Measurements from ENCODE around the gene TP73.

TP73 gene

DNA sequence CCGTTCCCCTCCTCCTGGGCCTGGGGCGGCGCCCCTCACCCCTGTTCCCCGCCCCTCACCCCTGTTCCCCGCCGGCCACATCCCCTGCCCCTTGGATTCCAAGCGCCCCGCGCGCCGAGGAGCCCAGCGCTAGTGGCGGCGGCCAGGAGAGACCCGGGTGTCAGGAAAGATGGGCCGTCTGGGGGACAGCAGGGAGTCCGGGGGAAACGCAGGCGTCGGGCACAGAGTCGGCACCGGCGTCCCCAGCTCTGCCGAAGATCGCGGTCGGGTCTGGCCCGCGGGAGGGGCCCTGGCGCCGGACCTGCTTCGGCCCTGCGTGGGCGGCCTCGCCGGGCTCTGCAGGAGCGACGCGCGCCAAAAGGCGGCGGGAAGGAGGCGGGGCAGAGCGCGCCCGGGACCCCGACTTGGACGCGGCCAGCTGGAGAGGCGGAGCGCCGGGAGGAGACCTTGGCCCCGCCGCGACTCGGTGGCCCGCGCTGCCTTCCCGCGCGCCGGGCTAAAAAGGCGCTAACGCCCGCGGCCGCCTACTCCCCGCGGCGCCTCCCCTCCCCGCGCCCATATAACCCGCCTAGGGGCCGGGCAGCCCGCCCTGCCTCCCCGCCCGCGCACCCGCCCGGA, at the start of gene TP73:
TP73 (plus strand) TSS at position 587 of the 618 bp plus-strand sequence. CDS start 29,850 bp downstream, outside the sequence.
- no peaks in the 10 kb centered on the region for H3K36me3 Mint-ChIP-seq (ENCODE audit: low read depth)
- peak within 1 kb of the TSS; percentile 19 to 60 (median 60) for H3K4me3 Mint-ChIP-seq
- H3K27me3 Mint-ChIP-seq (ENCODE audit: low read depth): peaks cover 66% of the 10 kb centered on the region
- TF ChIP-seq, protein P1, sequence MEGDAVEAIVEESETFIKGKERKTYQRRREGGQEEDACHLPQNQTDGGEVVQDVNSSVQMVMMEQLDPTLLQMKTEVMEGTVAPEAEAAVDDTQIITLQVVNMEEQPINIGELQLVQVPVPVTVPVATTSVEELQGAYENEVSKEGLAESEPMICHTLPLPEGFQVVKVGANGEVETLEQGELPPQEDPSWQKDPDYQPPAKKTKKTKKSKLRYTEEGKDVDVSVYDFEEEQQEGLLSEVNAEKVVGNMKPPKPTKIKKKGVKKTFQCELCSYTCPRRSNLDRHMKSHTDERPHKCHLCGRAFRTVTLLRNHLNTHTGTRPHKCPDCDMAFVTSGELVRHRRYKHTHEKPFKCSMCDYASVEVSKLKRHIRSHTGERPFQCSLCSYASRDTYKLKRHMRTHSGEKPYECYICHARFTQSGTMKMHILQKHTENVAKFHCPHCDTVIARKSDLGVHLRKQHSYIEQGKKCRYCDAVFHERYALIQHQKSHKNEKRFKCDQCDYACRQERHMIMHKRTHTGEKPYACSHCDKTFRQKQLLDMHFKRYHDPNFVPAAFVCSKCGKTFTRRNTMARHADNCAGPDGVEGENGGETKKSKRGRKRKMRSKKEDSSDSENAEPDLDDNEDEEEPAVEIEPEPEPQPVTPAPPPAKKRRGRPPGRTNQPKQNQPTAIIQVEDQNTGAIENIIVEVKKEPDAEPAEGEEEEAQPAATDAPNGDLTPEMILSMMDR (IDR thresholded peaks at IDR 0.05; ENCODE audit: unreplicated experiment in 3 of 3): no peak
- peaks cover 16% of the 10 kb centered on the region for H3K4me1 Mint-ChIP-seq
- H3K9me3 Mint-ChIP-seq: no peaks in the 10 kb centered on the region
- no peak within 1 kb of the TSS for H3K27ac Mint-ChIP-seq

DNA sequence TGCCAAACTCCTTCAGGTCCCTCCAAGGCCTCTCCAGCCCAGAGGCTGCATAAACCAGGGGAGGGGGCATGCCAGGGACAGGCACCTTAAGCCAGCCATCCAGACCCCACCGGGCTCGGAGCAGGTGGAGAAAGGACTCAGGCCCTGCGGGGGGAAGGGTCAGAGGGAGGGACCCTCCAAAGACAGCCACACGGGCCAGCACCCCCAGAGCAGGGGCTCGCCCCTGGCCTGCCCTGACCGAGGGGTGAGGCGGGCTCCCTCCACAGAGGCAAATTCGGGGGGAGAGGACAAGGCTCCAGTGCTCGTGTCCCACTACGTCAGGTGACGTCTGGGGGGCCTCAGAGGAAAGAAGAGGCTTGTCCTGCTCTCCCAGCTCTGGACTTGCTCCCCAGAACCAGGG, 49.2 kb upstream of the TP73 start:
- Mint-ChIP-seq H3K36me3 (ENCODE audit: low read depth) (peaks cover 3% of the 10 kb centered on the region), H3K4me3 (no peak overlapping the region), H3K4me1 (peaks cover 5% of the 10 kb centered on the region), H3K27ac (no peak overlapping the region), H3K27me3 (ENCODE audit: low read depth) (peaks cover 6% of the 10 kb centered on the region), H3K9me3 (no peaks in the 10 kb centered on the region)
- TF ChIP-seq, protein P1 (IDR thresholded peaks at IDR 0.05; ENCODE audit: unreplicated experiment in 3 of 3): no peak

DNA sequence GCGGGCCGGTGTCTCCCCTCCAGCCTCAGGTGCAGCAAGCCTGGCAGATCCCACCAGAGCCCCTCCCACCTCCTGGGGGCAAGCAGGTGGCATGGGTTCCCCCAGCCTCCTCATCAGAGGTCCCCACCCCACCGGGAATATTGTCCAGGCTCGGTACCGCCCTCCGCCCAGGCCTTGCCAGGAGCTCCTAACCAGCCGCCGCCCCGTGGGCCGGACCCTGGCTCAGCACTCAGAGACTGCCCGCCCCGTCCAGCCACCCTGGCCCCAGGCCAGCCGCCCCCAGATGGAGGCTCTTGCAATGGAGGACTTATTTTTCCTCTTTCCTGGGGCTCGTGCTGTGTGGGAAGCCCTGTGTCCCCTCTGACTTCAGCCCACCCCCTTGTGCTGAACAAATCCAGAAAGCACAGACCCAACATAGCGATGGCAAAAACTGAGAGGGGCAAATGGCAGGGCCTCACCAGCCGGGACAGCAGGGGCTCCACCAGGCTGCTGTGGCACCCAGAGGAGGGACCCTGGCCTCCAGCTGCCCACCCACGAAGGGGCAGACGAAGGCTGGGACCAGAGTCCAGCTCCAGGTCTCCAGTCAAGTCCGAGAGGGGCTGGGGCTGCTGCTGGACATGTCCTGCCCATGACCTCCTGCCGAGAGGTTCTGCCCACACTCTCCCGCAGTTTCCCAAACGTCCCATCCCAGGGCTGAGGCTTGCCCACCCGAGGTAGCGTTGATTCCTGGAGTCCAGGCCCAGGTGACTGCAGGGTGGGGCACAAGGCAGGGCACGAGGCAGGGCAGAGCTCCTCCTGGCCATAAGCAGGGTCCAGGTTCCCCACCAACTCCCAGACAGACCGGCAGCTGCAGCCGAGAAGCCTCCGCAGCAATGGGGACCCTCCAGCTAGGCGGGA, 48.5 kb upstream of the TP73 start:
- TF ChIP-seq, protein P1 (IDR thresholded peaks at IDR 0.05; ENCODE audit: unreplicated experiment in 3 of 3): no peak
- Mint-ChIP-seq H3K27me3 (ENCODE audit: low read depth) (peaks cover 4% of the 10 kb centered on the region), H3K4me1 (peaks cover 8% of the 10 kb centered on the region), H3K9me3 (no peaks in the 10 kb centered on the region), H3K27ac (no peak overlapping the region), H3K4me3 (no peak overlapping the region), H3K36me3 (ENCODE audit: low read depth) (peaks cover 3% of the 10 kb centered on the region)

DNA sequence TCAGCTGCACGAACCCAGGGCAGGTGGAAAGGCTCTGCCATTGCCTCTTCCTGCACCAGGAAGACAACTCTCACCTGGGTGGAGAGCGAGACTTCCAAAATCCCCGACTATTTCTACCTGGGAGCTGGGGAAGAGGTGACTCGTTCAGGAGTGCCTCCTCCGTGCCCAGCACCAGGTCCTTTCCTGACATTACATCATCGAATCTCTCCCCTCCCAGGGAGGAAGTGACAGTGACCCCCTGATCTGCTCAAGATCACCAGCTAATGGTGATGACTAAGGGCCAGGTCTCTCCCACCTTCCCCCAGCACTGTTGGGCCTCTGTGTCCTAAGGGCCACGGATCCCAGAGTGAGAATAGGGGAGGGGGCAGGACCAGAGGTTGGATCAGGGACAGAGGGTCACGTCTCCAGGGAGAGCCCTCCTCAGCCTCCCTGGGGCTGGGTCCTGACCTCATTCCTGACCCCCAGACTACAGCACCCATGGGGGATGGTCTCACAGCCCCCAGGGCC, 47.8 kb upstream of the TP73 start:
- Mint-ChIP-seq H3K36me3 (ENCODE audit: low read depth) (peaks cover 3% of the 10 kb centered on the region), H3K27ac (no peak overlapping the region), H3K4me3 (no peak overlapping the region), H3K27me3 (ENCODE audit: low read depth) (peaks cover 4% of the 10 kb centered on the region), H3K4me1 (peaks cover 13% of the 10 kb centered on the region), H3K9me3 (no peaks in the 10 kb centered on the region)
- TF ChIP-seq, protein P1 (IDR thresholded peaks at IDR 0.05; ENCODE audit: unreplicated experiment in 3 of 3): no peak

DNA sequence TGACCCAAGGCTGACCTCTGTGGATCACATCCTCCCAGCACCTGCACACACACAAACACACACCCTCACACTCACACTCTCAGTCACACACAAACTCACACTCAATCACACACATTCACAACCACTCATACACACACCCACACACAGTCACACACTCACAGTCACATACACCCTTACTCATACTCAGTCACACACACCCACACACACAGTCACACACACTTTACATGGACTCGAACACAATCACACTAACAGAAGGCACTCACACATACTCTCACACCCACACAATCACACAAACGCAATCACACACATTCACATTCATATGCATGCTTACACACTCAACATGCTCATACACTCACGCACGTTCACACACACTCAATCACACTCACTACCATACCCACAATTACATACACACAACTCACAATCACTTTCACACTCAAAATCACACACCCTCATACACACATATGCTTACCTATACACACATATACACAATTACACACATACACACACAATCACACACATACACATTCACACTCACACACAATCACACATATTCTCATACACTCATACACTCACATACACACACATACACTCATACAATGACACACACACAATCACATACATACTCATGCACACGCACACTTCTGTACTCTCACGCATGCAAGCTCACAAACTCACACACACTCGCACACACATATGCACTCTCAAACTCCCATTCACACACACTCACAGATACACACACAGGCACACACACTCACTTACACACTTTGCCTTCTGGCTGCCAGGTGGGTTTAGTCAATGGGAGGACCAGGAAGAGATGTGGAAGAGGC, 47.1 kb upstream of the TP73 start:
- Mint-ChIP-seq H3K27ac (no peak overlapping the region), H3K4me1 (peaks cover 15% of the 10 kb centered on the region), H3K36me3 (ENCODE audit: low read depth) (peaks cover 3% of the 10 kb centered on the region), H3K9me3 (no peaks in the 10 kb centered on the region), H3K4me3 (no peak overlapping the region), H3K27me3 (ENCODE audit: low read depth) (peaks cover 4% of the 10 kb centered on the region)
- TF ChIP-seq, protein P1 (IDR thresholded peaks at IDR 0.05; ENCODE audit: unreplicated experiment in 3 of 3): no peak

All from nephron (organoid).